ENCODE data around the gene PALB2.

Gene PALB2

DNA sequence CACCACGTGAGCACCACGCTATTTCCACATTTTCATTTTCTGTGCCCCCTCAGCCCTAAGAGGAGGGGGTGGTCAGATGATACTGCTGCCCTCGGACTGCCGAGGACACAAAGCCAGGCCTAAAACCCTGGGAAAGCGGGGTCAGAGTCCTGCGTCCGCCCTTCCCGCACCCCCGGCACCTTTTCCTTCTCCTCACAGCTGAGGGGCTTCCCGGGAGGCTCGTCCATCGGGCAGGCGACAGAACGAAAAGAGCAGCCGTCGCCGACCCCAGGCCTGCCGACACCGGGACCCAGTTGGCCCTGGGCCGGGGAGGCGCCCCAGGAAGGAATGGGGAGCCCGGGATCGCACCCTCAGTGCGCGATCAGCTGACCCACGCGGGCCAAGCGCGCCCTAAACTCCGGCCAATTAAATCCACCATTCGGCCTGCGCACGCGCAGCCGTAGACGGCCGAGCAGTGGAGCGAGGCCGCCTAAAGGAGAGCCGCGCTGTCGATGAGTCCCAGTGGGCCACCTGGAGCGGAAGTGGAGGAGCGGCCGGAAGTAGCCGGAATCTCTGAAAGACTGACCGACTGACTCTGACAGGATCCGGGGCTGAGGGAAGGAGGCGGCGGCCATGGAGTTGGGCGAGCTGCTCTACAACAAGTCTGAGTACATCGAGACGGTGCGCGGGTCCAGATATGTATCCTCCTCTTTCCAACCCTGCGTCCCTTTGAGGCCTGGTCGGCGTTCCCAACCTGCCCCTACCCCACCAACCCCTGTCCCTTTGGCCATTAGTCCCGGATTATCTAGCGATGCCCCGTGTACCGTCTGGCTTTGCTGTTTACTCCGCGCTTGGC is at the start of gene PALB2, which contains the start of gene DCTN5:
Gene PALB2, minus strand, starts transcription at position 380 of the 835 bp plus-strand sequence. Its CDS starts 153 bp downstream, at position 227.
Gene DCTN5, plus strand, starts transcription at position 536 of the 835 bp plus-strand sequence. Its CDS starts 77 bp downstream, at position 613.
- peak; percentile 81 for DNase-seq

DNA sequence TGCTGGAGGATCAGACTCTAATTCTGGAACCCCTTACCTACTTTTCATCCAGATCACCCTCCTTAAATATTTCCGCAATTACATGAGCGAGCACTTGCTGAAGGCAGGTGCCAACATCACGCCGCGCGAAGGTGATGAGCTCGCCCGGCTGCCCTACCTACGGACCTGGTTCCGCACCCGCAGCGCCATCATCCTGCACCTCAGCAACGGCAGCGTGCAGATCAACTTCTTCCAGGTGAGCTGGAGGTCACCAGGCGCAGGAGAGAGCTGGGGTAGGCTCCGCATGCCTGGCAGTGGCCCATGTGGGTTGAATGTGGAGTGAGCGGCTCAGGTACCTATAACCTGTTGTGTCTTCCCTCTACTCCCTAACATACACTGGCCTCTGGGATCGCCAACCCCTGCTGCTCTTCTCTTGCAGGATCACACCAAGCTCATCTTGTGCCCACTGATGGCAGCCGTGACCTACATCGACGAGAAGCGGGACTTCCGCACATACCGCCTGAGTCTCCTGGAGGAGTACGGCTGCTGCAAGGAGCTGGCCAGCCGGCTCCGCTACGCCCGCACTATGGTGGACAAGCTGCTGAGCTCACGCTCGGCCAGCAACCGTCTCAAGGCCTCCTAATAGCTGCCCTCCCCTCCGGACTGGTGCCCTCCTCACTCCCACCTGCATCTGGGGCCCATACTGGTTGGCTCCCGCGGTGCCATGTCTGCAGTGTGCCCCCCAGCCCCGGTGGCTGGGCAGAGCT is 48.5 kb upstream of the PALB2 start:
- no peak for DNase-seq

DNA sequence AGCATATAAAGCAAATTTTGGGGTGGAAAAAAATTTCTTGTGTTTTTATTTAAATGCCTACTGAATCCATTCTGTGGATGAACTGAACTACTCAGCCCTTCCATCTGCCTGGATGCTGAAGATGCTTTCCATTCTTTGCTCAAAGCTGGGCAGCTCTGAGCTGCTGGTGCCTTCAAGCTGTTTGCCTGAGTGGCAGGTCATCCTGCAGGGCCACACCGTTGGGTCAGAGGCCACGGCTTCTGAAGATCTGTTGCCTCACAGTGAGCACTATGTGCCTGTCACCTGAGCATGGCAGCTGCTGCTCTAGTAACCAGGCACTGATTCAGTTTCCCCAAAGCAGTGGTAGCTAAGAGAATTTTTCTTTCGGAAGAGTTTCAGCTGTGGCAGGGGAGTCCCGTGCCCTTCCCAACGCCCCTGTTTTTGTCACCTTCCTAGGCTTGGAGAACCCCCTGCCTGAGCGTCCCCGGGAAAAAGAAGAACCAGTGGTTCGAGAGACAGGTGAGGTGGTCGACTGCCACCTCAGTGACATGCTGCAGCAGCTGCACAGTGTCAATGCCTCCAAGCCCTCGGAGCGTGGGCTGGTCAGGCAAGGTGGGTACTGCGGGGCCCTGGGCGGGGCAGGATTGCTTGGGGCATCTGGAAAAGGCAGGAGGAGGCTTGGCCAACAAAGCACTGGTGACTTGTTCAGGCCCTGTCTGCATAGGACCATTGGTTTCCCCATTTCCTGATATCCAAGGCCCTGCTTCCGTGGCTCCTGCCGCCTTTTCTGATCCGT is 46.1 kb upstream of the PALB2 start:
- DNase-seq, result no peak

DNA sequence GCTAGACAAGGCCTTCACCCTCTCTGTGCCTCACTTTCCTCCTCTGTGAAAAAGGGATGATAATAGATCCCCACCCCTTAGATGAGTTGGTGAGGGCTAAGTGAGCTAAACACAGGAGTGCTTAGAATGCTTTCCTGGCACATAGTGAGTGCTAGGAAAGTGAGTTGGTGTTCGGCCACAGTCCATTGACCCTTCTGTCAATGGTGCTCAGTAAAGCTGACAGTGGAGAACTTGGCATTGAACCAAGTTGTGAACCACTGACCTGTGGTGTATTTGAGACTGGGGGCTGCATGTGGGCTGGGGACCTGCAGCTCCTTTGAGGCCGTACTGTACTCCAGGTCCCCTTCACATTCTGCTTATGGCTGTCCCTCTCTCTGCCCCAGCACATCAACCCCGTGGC is 42.4 kb upstream of the PALB2 start:
- no peak for DNase-seq

DNA sequence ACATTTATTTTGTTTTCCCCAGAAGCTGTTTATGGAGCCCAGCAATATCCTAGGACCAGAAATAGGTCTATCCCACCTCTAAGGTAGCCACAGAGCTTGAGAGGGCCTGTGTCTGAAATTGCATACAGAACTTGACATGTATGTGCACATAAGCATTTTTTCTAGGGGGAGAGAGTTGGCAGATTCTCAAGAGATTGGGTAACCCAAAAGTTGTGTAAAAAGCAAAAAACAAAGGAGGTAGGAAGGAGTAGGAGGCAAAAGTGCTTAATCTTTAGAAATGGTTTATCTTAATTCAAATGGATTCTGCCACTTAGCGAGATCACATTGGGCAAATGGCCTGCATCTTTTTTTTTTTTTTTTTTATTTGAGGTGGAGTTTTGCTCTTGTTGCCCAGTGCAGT is 41.1 kb upstream of the PALB2 start:
- DNase-seq, result no peak

DNA sequence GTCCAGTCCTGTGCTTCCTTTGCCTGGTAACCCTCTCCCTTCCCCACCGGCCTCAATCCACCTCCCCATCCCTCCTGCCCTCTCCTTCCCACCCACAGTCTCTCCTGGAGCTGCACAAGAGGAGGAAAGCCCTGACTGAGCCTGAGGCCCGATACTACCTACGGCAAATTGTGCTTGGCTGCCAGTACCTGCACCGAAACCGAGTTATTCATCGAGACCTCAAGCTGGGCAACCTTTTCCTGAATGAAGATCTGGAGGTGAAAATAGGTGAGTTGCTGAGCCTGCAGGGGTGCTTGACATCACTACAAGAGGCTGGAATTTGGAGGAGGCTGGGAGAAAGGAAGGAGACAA is 38.9 kb upstream of the PALB2 start:
- no peak for DNase-seq

DNA sequence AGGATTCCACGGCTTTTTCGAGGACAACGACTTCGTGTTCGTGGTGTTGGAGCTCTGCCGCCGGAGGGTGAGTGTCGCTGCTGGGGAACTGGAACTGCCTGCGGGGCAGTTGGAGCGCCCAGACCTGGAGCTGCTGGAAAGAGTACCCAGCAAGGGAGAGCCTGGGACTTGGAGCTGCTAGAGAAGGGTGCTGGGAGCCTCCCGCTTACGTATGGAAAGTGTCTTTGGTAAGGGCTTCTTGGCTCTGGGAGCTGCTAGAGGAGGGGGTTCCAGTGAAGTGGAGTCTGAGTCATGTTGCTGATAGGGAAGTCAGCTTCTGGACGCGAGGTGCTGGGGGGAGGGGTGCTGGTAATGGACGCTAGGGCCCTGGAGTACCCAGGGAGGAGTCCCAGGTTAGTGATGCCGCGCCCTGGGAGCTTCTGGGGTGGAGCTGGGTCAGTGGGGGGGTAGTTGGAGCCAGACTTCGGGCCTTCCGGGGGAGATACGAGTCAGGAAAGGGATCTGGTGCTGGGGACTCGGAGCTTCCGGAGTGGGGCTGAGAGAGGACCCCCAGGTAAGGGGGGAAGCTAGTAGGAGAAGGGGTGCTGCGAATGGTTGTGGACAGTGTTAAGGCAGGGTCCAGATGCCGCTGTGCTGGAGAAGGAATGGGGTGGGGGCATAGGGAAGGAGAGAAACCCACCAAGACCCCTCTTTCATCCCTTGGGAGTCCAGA is 38.3 kb upstream of the PALB2 start:
- DNase-seq, result no peak

DNA sequence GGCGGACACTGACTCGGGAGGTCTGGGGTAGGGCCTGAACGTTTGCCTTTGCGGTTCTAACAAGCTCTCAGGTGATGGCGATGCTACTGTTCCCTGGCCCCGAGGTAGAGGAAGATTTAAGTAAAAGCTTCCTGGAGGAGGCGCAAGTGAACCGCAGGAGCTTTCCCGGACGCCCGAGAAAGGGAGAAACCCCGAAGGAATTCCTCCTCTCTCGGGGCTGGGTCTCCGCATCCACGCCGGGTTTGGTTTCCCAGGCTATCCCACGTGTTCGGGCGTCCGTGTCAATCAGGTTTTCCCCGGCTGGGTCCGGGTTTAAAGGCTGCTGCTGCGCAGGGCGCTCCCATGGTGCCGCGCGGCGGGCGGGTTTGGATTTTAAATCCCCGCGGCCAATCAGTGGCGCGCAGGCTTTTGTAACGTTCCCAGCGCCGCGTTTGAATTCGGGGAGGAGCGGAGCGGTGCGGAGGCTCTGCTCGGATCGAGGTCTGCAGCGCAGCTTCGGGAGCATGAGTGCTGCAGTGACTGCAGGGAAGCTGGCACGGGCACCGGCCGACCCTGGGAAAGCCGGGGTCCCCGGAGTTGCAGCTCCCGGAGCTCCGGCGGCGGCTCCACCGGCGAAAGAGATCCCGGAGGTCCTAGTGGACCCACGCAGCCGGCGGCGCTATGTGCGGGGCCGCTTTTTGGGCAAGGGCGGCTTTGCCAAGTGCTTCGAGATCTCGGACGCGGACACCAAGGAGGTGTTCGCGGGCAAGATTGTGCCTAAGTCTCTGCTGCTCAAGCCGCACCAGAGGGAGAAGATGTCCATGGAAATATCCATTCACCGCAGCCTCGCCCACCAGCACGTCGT is 37.5 kb upstream of the PALB2 start, which contains the start of gene PLK1:
Gene PLK1, plus strand, starts transcription at position 460 of the 844 bp plus-strand sequence. Its CDS starts 44 bp downstream, at position 504.
- peak; percentile 71 for DNase-seq

DNA sequence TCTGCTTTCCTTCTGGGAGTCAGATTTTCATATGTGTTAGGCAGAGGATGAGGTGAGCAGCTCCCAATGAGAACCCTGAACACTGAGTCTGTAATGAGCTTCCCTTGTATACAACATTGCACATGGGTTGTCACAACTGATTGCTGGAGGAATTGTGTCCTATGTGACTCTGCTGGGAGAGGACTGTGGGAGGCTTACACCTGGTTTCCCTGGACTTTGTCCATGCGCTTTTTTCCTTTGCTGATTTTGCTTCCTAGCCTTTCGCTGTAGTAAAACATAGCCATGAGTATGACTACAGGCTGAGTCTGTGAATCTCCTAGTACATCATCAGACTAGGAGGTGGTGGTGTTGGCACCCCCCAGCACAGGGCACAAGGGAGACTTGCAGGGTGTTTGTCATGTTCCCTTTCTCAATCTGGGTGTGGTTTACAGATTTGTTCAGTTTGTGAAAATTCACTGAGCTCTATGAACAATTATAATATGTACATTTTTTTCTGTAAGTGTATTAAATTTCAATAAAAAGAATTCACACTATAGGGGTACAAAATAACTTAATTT is 35.9 kb upstream of the PALB2 start:
- no peak for DNase-seq

DNA sequence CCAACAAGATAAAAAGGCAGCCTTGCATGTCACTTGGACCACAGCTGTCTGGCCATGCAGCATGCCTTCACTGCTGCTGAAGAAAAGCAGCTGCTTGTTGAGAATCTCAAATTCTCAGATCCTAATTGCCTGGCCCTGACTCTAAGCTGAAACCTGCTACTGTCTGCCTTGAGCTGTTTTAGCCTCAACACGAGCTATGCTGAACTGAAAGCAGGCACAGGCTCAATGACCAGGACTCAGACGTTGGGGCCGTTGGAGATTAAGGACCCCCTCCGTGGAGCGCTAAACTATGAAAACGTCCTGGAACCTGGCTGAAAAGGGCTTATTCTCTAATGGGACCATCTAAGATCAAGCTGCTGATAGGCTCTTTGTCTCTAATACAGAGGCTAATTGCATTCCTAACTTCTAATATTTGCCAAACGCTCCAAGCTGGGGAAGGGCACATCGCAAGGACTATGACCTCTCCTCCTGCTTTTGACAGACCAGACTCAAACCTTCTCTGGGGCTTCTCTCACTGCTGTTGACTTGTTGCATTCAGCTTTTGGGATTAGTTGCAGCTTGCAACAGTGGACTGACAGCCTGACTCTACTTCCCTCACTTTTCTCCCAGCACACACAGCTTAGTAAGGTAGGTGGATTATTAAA is 33.0 kb upstream of the PALB2 start:
- DNase-seq, result no peak

DNA sequence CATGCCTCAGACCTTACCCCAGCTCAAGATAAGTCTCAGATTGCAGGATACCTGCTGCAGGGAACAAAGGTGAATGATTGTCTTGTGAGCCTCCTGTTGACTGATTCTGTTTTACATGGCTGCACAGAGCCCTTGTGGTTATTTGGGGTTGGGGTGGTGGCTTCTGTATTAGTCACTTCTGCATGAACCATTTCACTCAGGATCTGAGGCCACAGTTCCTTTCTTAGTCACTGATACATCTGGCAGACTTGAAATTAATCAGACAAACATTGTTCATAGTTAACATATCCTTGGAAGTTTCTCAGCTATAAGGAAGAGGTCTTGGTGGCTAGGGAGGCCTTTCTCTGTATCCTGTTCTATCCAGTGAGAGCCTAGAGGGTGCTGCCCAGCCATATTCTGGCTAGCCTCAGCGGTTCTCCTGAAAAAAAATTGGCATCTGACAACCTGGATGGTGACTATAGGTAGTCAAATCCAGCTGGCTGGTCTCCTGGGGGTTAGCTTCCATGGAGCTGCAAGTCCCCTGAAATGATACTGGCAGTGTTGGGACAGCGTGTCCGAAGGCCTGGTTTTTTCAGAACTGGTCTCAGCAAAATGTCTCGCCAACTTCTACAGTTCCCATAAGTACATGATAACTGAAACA is 29.1 kb upstream of the PALB2 start:
- no peak for DNase-seq

DNA sequence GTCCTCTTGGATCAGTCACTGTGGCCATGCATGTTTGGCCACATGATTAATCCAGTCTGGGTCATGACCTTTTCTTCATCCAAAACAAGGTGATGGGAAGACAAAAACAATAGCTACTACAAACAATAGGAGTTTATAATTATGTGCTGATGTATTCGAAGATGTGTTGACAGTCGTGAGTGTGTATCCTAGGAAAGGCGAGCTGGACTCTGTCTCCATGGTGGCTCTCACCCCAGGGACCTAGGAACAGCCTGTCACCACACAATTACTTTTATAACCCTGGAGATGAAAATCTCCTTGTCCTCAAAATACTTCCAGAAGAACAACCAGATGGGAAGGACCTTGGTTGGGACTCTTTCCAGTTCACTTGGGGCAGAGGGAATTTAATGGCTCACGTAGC is 27.8 kb upstream of the PALB2 start:
- no peak for DNase-seq

DNA sequence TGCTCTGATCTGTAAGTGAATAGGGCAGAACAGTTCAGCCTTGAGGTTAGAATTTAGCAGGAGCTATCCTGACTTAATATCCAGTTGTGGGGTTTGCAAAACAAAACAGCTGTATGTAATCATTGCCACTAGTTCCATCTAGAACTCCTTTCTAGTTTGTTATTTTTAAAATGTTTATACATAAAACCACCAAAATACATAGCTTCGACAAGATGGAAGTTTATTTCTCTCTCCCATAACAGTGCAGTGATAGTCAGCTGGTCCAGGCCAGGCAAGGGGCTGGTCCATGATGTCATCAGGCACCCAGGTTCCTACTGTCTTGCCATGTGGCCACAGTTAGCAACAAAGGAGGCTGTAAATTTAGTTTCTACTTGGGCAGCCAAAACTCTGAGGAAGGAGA is 27.1 kb upstream of the PALB2 start:
- DNase-seq, result no peak

DNA sequence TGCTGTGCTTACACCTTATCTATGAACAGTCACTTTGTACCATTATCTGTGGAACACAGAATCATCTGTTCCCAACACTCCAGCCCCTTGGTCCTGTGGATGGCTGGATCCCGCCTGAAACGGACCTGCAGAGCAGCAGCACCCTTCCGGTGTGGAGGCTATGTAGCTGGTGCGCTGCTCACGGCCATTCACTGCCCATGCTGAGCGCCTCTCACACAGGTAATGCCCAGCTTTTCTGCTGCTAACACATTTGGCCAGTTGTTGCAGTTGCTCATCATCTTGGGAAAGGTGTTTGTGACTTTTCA is 26.2 kb upstream of the PALB2 start:
- no peak for DNase-seq

DNA sequence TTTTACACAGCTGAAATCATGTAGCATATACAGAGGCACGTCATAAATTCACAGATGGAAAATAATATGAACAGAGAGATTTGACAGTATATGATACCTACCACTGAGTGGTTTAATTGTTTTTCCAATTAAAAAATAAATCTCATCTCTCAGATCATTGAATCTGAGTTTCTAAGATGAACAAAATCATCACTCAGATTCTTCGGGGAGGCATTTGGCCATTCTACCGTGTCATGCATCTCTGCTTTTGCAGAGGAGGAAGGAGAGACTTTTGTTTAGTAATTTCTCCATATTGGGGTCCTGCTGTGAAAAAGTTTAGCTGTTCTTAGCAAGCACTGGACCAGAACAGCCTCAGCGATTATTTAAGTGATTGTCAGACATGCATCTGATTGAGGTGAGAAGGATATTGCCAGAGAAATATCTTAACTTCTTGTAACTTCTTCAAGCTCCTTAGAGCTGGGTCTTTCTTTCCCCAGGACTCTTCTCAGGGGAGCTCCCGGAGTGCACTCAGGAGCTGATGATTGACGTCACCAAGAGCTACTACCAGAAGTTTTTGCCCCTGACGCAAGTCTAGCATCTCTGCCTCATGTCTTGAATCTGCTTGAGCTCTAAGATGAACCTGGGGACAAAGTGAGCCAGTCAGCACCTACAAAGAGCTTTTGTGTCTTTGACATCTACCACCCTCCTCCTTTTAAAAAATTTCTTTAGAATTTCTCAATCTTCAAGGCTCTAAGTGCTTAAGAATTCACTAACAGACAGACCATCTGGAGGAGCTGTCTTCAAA is 25.7 kb upstream of the PALB2 start:
- DNase-seq, result no peak

DNA sequence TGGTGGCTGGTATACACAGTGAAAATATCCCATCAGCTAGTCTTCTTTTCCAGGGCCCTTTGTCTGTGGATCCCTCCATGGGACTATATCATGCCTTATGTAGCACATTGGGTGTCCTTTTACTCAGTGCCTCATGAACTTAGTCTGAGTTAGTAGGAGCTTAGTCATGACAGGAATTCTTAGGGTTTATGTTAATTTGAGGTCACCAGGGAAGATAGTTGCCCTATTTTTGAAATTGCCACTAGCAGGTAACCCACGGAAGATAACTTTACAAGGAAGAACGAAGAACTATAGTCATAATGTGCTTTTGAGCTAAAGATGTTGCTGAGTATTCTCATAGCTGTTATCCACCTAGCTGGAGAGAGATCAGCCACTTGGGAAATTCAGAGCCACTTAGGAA is 22.8 kb upstream of the PALB2 start:
- no peak for DNase-seq

DNA sequence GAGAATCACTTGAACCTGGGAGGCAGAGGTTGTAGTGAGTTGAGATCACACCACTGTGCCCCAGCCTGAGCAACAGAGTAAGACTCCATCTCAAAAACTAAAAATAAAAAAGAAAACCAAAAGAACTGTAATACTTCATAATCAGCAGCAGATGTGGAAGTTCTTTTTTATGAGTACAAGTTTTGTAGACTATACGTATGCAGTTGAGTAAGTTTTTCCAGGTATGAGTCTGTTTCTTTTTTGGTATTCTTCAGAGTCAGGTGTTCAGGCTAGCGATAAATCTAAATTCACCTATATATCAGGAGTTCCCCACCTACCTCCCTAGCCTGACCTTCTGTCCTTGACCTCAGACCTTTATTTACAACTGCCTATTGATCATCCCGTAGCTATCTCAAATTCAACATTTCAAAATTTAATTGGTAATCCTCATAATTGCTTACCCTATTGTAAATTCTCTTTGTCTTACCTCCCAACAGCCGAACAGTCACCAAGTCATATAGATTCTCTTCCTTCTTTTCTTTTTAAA is 10.9 kb upstream of the PALB2 start:
- DNase-seq, result no peak

DNA sequence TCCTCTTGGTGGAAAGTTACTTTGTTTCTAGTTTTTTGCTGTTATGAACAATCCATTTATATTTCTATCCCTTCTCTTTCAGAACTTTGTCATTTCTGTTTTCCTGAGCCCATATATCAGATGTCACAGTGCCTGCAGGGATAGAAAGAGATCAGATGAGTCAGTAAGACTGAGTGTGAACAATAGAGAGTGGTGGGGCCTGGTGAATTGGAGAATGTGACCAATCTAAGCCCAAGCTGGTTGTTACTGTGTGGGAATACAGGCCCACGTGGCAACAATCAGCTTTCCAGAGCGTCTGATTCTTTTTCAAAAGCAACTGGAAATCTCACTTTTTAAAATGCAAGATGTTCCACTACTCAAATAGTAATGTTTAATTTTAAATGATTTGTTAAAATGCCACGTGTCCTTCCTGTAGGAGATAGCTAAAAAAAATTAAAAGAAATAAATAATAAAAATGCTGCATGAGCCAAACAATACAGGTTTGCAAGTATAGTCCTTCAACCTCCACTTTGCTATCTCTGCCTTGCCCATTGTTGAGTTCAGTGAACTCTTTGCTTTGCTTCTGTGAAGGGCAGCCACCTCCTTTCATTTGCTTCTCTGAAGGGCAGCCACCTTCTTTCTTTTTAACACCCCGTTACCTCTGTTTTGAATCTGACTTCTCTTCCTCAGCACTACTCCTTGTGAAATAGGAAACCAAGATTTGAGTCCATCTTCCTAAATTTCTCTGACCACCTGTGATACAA is 9.7 kb upstream of the PALB2 start:
- DNase-seq, result no peak
